Measurements from ENCODE around the gene SIGLEC12.
A peak's percentile ranks its signal among the peaks of the same experiment; 100 is the strongest.
"Not testable (repeated sequence)": the region's sequence is repeated elsewhere in the genome, so short reads cannot be mapped to it uniquely, and the experiment has no call there.

Gene SIGLEC12

GRCh38 chr19:51479531-51480331, 21.9 kb downstream of the SIGLEC12 start:
- DNase-seq (ENCODE audit: low spot score), result no peak

GRCh38 chr19:51478381-51479234, 23.0 kb downstream of the SIGLEC12 start, which contains the start of gene CEACAM18:
TSS of gene CEACAM18 (plus strand) at chr19:51478539.
- no peak for DNase-seq (ENCODE audit: low spot score)

GRCh38 chr19:51477344-51477743, 24.3 kb downstream of the SIGLEC12 start:
- DNase-seq (ENCODE audit: low spot score), result no peak

- no peak for DNase-seq (ENCODE audit: low spot score)
Observed at GRCh38 chr19:51476164-51476563, 25.4 kb downstream of the SIGLEC12 start.

GRCh38 chr19:51473009-51473707, 28.4 kb downstream of the SIGLEC12 start:
- DNase-seq (ENCODE audit: low spot score), result peak; percentile 69

GRCh38 chr19:51472607-51473006, 29.0 kb downstream of the SIGLEC12 start:
- DNase-seq (ENCODE audit: low spot score), result no peak

GRCh38 chr19:51471527-51471926, 30.1 kb downstream of the SIGLEC12 start:
- DNase-seq (ENCODE audit: low spot score), result no peak

GRCh38 chr19:51470966-51471365, 30.6 kb downstream of the SIGLEC12 start:
- DNase-seq (ENCODE audit: low spot score), result no peak

- no peak for DNase-seq (ENCODE audit: low spot score)
Observed at GRCh38 chr19:51469629-51470028, 32.0 kb downstream of the SIGLEC12 start.

- DNase-seq (ENCODE audit: low spot score), result no peak
Observed at GRCh38 chr19:51469162-51469561, 32.4 kb downstream of the SIGLEC12 start.

GRCh38 chr19:51468545-51468920, 33.1 kb downstream of the SIGLEC12 start:
- DNase-seq (ENCODE audit: low spot score), result no peak

- DNase-seq (ENCODE audit: low spot score), result no peak
Observed at GRCh38 chr19:51467864-51468544, 33.6 kb downstream of the SIGLEC12 start.

- DNase-seq (ENCODE audit: low spot score), result no peak
Observed at GRCh38 chr19:51466723-51467122, 34.9 kb downstream of the SIGLEC12 start.

- DNase-seq (ENCODE audit: low spot score), result not testable (repeated sequence)
Observed at GRCh38 chr19:51463976-51464581, 37.5 kb downstream of the SIGLEC12 start.

GRCh38 chr19:51462681-51463080, 38.9 kb downstream of the SIGLEC12 start:
- no peak for DNase-seq (ENCODE audit: low spot score)

- no peak for DNase-seq (ENCODE audit: low spot score)
Observed at GRCh38 chr19:51462276-51462675, 39.3 kb downstream of the SIGLEC12 start.

GRCh38 chr19:51461723-51462161, 39.9 kb downstream of the SIGLEC12 start:
- no peak for DNase-seq (ENCODE audit: low spot score)

- no peak for DNase-seq (ENCODE audit: low spot score)
Observed at GRCh38 chr19:51460164-51460992, 41.2 kb downstream of the SIGLEC12 start.

- DNase-seq (ENCODE audit: low spot score), result no peak
Observed at GRCh38 chr19:51458899-51459505, 42.6 kb downstream of the SIGLEC12 start.

GRCh38 chr19:51458051-51458645, 43.5 kb downstream of the SIGLEC12 start, which contains the start of gene SIGLEC8:
TSS of gene SIGLEC8 (minus strand) at chr19:51458454. CDS start at chr19:51458387, 67 bp downstream.
- DNase-seq (ENCODE audit: low spot score), result no peak

Data from germinal center (tissue), 1 donor.